ENCODE measurements around the gene ACOX3. TPM values are rescaled to one million over a fixed set of nuclear protein-coding genes. Genes with fewer than 3 reads are reported as not detected.

The ACOX3 gene
- total and polyA plus RNA-seq, 8 donors, result 13.5 to 45.5 (median 32.8) TPM

- H3K36me3 ChIP-seq, result peaks cover 0 to 91% (median 79%) of the 10 kb centered on the region in 4 donors
- H3K4me1 ChIP-seq, result no peaks in the 10 kb centered on the region
- no peaks in the 10 kb centered on the region for H3K9me3 ChIP-seq
- DNase-seq, result no peak
- WGBS, 5 donors, result 89 to 94% (median 92%) methylated on average over 33 to 49 of the region's 49 CpGs
- no peaks in the 10 kb centered on the region for H3K27me3 ChIP-seq
- no peak overlapping the region for H3K4me3 ChIP-seq
- intact Hi-C loops (cut with DNase I; ENCODE audit: low total_unique reads), result no loop called here
- H3K27ac ChIP-seq, result no peak overlapping the region
- TF ChIP-seq POLR2A (IDR thresholded peaks at IDR 0.05), result no peak
- no peak for TF ChIP-seq CTCF (IDR thresholded peaks at IDR 0.05)
- no peak for TF ChIP-seq POLR2AphosphoS5 (IDR thresholded peaks at IDR 0.05)
- TF ChIP-seq EP300 (IDR thresholded peaks at IDR 0.05), result no peak
These were observed 65.5 kb downstream of the ACOX3 start for GRCh38 chr4:8374851-8375649.

- intact Hi-C loops (cut with DNase I; ENCODE audit: low total_unique reads), result no loop called here
- 81 to 91% (median 90%) methylated on average over 4 to 13 of the region's 13 CpGs for WGBS, 5 donors
- no peaks in the 10 kb centered on the region for H3K27me3 ChIP-seq
- H3K4me3 ChIP-seq, result no peak overlapping the region
- no peak overlapping the region for H3K27ac ChIP-seq
- TF ChIP-seq CTCF (IDR thresholded peaks at IDR 0.05), result no peak
- no peak for TF ChIP-seq EP300 (IDR thresholded peaks at IDR 0.05)
- TF ChIP-seq POLR2A (IDR thresholded peaks at IDR 0.05), result no peak
- TF ChIP-seq POLR2AphosphoS5 (IDR thresholded peaks at IDR 0.05), result no peak
- H3K4me1 ChIP-seq, result no peaks in the 10 kb centered on the region
- no peak for DNase-seq
- peaks cover 0 to 82% (median 72%) of the 10 kb centered on the region in 4 donors for H3K36me3 ChIP-seq
- no peaks in the 10 kb centered on the region for H3K9me3 ChIP-seq
These were observed 66.5 kb downstream of the ACOX3 start for GRCh38 chr4:8373973-8374545.

- no peak overlapping the region for H3K4me3 ChIP-seq
- intact Hi-C loops (cut with DNase I; ENCODE audit: low total_unique reads), result no loop called here
- 90 to 94% (median 93%) methylated on average over 28 to 32 of the region's 32 CpGs for WGBS, 5 donors
- H3K9me3 ChIP-seq, result no peaks in the 10 kb centered on the region
- peaks cover 0 to 76% (median 66%) of the 10 kb centered on the region in 4 donors for H3K36me3 ChIP-seq
- H3K4me1 ChIP-seq, result no peaks in the 10 kb centered on the region
- H3K27me3 ChIP-seq, result no peaks in the 10 kb centered on the region
- no peak overlapping the region for H3K27ac ChIP-seq
- DNase-seq, result no peak
- no peak for TF ChIP-seq CTCF (IDR thresholded peaks at IDR 0.05)
- no peak for TF ChIP-seq EP300 (IDR thresholded peaks at IDR 0.05)
- TF ChIP-seq POLR2AphosphoS5 (IDR thresholded peaks at IDR 0.05), result no peak
- TF ChIP-seq POLR2A (IDR thresholded peaks at IDR 0.05), result no peak
These were observed 67.1 kb downstream of the ACOX3 start for GRCh38 chr4:8373270-8373972.

GRCh38 chr4:8372506-8372905 is 68.0 kb downstream of the ACOX3 start:
- TF ChIP-seq POLR2A (IDR thresholded peaks at IDR 0.05), result no peak
- no peak for TF ChIP-seq EP300 (IDR thresholded peaks at IDR 0.05)
- TF ChIP-seq CTCF (IDR thresholded peaks at IDR 0.05), result no peak
- no peak for TF ChIP-seq POLR2AphosphoS5 (IDR thresholded peaks at IDR 0.05)
- DNase-seq, result no peak
- no peak overlapping the region for H3K27ac ChIP-seq
- no peak overlapping the region for H3K4me3 ChIP-seq
- no peaks in the 10 kb centered on the region for H3K27me3 ChIP-seq
- peaks cover 0 to 66% (median 57%) of the 10 kb centered on the region in 4 donors for H3K36me3 ChIP-seq
- H3K9me3 ChIP-seq, result no peaks in the 10 kb centered on the region
- WGBS, 5 donors, result 78 to 82% (median 81%) methylated on average over 10 to 13 of the region's 13 CpGs
- H3K4me1 ChIP-seq, result no peaks in the 10 kb centered on the region
- intact Hi-C loops (cut with DNase I; ENCODE audit: low total_unique reads), result no loop called here

Measured in stomach (tissue), 9 donors.